Lung microvascular endothelial cell (primary cell): ENCODE results near the gene CEP170B. TPM values are rescaled to one million over a fixed set of nuclear protein-coding genes. Genes with fewer than 3 reads are reported as not detected.
"Not testable (repeated sequence)": the region's sequence is repeated elsewhere in the genome, so short reads cannot be mapped to it uniquely, and the experiment has no call there.

Experiments
- DNase-seq, 2 donors: peaks; one replicate each; pipeline versions ENCODE4 v3.0.0 to v3.0.0-alpha.2; 2010; ENCODE audit warnings: low read depth in 2 of 2
- total RNA-seq: library from RNA; depleted of rRNA; stranded (reverse); fragments of >200 nt; gene quantifications from 2 replicates; pipeline ENCODE4 v1.2.1, GENCODE V29; 2014

Gene CEP170B
- total RNA-seq, 1 donor from 2014 or later = 2.8 TPM

DNA sequence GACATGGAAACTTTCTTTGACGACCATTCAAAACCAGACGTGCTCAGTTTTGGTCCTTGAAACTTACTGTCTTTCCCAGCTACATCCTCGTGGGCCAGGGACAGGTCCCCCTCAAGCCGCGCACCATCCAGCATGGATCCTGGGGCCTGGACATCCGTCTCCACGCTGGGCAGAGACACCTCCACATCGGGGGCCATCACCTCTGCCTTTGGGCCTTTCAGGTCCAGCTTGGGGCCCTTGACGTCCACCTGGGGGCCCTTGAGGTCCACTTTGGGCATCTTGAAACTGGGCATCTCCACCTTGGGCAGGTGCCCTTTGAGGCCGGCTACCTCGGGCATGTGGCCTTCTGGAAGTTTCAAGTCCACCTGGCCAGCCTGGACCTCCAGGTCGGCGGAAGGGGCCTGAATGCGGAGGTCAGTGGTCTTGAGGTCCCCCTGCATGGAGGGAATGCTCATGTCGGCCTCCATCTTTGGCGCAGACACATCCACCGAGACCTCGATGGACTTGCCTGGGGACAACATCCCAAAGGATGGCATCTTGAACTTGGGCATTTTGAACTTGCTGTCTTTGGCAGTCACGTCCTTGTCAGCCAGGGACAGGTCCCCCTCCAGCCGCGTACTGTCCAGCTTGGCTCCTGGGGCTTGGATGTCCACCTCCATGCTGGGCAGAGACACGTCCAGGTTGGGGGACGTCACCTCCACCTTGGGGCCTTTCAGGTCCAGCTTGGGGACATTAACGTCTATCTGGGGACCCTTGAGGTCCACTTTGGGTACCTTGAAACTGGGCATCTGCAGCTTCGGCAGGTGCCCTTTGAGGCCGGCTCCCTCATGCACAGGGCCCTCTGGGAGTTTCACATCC, 76.7 kb downstream of the CEP170B start:
- DNase-seq = no peak

DNA sequence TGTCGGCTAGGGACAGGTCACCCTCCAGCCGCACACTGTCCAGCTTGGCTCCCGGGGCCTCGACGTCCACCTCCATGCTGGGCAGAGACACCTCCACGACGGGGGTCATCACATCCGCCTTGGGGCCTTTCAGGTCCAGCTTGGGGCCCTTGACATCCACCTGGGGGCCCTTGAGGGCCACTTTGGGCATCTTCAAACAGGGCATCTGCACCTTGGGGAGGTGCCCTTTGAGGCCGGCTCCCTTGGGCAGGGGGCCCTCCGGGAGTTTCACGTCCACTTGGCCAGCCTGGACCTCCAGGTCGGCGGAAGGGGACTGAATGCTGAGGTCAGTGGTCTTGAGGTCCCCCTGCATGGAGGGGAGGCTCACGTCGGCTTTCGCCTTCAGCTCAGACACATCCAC, 77.5 kb downstream of the CEP170B start:
- no peak for DNase-seq

DNA sequence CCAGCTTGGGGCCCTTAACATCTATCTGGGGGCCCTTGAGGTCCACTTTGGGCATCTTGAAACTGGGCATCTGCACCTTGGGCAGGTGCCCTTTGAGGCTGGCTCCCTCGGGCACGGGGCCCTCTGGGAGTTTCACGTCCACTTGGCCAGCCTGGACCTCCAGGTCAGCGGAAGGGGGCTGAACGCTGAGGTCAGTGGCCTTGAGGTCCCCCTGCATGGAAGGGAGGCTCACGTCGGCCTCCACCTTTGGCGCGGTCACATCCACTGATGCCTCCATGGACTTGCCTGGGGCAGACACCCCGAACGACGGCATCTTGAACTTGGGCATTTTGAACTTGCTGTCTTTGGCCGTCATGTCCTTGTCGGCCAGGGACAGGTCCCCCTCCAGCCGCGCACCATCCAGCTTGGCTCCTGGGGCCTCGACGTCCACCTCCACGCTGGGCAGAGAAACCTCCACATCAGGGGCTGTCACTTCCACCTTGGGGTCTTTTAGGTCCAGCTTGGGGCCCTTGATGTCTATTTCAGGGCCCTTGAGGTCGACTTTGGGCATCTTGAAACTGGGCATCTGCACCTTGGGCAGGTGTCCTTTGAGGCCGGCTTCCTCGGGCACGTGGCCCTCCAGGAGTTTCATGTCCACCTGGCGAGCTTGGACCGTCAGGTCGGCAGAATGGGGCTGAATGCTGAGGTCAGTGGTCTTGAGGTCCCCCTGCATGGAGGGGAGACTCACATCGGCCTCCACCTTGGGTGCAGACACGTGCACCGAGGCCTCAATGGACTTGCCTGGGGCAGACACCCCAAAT, 78.3 kb downstream of the CEP170B start:
- DNase-seq = not testable (repeated sequence)

DNA sequence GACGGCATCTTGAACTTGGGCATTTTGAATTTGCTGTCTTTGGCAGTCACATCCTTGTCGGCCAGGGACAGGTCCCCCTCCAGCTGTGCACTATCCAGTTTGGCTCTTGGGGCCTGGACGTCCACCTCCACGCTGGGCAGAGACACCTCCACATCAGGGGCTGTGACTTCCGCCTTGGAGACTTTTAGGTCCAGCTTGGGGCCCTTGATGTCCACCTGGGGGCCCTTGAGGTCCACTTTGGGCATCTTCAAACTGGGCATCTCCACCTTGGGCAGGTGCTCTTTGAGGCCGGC, 78.9 kb downstream of the CEP170B start:
- DNase-seq = not testable (repeated sequence)

DNA sequence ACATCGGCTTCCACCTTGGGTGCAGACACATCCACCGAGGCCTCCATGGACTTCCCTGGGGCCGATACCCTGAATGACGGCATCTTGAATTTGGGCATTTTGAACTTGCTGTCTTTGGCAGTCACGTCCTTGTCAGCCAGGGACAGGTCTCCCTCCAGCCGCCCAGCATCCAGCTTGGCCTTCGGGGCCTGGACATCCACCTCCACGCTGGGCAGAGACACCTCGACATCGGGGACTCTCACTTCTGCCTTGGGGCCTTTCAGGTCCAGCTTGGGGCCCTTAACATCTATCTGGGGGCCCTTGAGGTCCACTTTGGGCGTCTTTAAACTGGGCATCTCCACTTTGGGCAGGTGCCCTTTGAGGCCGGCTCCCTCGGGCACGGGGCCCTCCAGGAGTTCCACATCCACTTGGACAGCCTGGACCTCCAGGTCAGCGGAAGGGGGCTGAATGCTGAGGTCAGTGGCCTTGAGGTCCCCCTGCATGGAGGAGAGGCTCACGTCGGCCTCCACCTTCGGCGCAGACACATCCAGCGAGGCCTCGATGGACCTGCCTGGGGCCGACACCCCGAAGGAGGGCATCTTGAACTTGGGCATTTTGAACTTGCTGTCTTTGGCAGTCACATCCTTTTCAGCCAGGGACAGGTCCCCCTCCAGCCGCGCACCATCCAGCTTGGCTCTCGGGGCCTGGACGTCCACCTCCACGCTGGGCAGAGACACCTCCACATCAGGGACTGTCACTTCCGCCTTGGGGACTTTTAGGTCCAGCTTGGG, 79.6 kb downstream of the CEP170B start:
- DNase-seq = not testable (repeated sequence)

DNA sequence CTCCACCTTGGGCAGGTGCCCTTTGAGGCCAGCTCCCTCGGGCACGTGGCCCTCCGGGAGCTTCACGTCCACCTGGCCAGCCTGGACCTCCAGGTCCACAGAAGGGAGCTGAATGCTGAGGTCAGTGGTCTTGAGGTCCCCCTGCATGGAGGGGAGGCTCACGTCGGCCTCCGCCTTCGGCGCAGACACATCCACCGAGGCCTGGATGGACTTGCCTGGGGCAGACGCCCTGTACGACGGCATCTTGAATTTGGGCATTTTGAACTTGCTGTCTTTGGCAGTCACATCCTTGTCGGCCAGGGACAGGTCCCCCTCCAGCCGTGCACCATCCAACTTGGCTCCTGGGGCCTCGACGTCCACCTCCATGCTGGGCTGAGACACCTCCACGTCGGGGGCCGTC, 80.2 kb downstream of the CEP170B start:
- not testable (repeated sequence) for DNase-seq

Other genes with a start within 250 kb of the CEP170B start
- gene INF2, start 175.7 kb upstream of the CEP170B start, total RNA-seq = 22.2 and 23.2 TPM in 2 replicates
- 0.87 and 1.8 TPM in 2 replicates for gene ADSS1, start 141.0 kb upstream of the CEP170B start, total RNA-seq
- 77.4 and 82.3 TPM in 2 replicates for gene SIVA1, start 112.1 kb upstream of the CEP170B start, total RNA-seq
- 107 and 129 TPM in 2 replicates for gene AKT1, start 69.5 kb upstream of the CEP170B start, total RNA-seq
- gene ZBTB42, start 64.2 kb upstream of the CEP170B start, total RNA-seq = 2.6 and 4.4 TPM in 2 replicates
- under 0.01 TPM in 1 of 2 replicates, not detected in the other for gene PLD4, start 59.6 kb downstream of the CEP170B start, total RNA-seq
- 6.0 and 21.8 TPM in 2 replicates for gene AHNAK2, start 113.1 kb downstream of the CEP170B start, total RNA-seq
- gene CLBA1, start 120.5 kb downstream of the CEP170B start, total RNA-seq = 3.2 and 3.5 TPM in 2 replicates
- gene CDCA4, start 155.8 kb downstream of the CEP170B start, total RNA-seq = 16.3 and 19.8 TPM in 2 replicates
- under 0.01 and 0.20 TPM in 2 replicates for gene GPR132, start 200.2 kb downstream of the CEP170B start, total RNA-seq